AG04449 (cell line): Measurements from ENCODE around the gene CD48.

ENCODE experiments used
- CTCF ChIA-PET: fragments of 350-600 bp; formaldehyde crosslinking; extraction: SDS; loops from one replicate; lab custom pipeline; 2021; ENCODE audit warnings: antibody characterized with exemption; lab: Yijun Ruan, JAX
- POLR2A ChIA-PET: fragments of 400-600, 350-600 bp; formaldehyde crosslinking; extraction: SDS; loops from one replicate; lab custom pipeline; 2020; ENCODE audit warnings: antibody characterized with exemption, inconsistent platforms; lab: Yijun Ruan, JAX
- DNase-seq: peaks from one replicate; pipeline ENCODE4 v3.0.0-alpha.2; 2010; ENCODE audit warnings: low read depth, low spot score
- H3K4me3 ChIP-seq: 2 replicates; pipeline ENCODE4 v1.5.1; 2011; ENCODE audit warnings: low read depth, mild to moderate bottlenecking, control low read depth, low read length
- CTCF ChIP-seq: IDR thresholded peaks from one replicate; pipeline ENCODE4 v1.5.1; 2011; ENCODE audit warnings: mild to moderate bottlenecking, moderate library complexity, low read length, control low read depth, inconsistent platforms; ENCODE audit not compliant: insufficient read depth; ENCODE audit errors: missing control alignments

The CD48 gene

GRCh38 chr1:160675641-160676410 is 35.8 kb downstream of the CD48 start:
- POLR2A ChIA-PET, result no interaction called here
- CTCF ChIA-PET, result interaction anchor here (0.8 to 3.4 kb wide), 12 partner anchors 9 to 314 kb away, joined by 3 to 17 read pairs (median 3); partner anchors contain the start of genes ITLN2 and SLAMF1
- DNase-seq, result peak; percentile 21
- TF ChIP-seq CTCF, result peak; percentile 82
- H3K4me3 ChIP-seq, result no peak overlapping the region

DNA sequence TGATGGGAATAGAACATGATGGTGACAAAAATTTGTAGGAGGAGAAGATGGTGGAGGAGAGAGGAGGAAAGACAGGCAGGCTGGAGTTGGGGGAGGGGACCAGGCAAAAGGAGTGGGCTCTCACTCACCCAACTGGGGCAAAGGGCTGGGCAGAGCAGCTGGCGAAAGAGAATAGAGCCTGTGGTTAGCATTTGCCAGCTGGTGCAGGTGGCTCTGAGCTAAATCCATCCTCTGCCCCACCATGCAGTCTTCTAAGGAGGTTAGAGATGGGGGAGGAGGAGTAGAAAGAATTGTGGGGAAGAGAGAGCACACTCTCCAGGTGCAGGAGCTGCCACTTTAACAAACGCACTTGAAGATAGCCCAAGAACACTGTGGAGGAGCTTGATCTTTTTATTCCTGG is 37.2 kb downstream of the CD48 start:
- ChIA-PET CTCF (interaction anchor here (1.0 to 3.4 kb wide), 4 partner anchors 10 to 277 kb away, joined by 3 to 17 read pairs (median 4); no protein-coding TSS in a partner anchor), POLR2A (no interaction called here)
- DNase-seq, result no peak
- no peak overlapping the region for H3K4me3 ChIP-seq
- TF ChIP-seq CTCF, result no peak

- no peak for TF ChIP-seq CTCF
- no peak for DNase-seq
- H3K4me3 ChIP-seq, result no peak overlapping the region
- ChIA-PET POLR2A (no interaction called here), CTCF (interaction anchor here (1.5 to 3.4 kb wide), 2 partner anchors 11 to 279 kb away, joined by 5 to 17 read pairs; no protein-coding TSS in a partner anchor)
Observed at GRCh38 chr1:160672789-160673695, 38.6 kb downstream of the CD48 start.

DNA sequence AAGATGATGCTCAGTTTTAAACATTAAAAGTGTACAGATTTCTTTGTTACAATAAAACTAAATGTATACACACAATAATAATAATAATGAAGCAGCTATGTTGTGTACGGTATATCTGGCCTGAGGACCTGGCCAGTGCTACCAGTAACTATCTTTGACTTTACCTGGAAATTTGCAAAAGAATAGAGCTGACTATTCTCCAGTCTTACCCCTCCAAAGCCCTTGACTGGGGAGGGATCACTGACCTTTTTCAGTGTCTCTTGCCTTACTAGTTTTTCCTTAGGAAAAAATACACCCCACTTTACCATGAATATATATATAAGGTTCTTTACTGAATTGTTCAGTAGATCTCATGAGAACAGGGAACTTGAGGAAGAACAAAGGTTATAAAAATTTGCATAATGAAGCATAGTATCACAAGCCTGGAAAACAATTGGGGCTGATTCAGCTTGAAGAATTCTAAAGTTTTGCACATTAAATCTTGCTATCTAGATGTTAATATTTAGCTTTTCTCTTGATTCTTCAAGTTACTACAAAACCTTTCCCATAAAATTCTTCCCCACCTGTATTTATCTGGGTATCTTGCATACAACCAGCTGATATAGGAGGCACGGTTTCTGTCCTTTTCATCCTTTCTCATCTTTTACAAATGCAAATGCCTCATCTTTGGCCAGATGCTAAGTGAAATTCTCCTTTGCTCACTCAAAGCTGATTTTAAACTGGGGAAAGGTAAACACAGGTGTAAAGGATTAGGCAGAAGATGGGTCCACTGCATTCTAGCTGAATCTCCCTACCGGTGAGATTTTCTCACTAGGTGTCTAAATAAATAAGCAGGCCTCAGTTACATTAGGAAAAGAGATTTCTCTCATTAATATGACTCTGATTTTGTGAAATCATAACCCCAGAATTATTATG is 39.8 kb downstream of the CD48 start:
- no peak overlapping the region for H3K4me3 ChIP-seq
- CTCF ChIA-PET, result interaction anchor here (0.7 to 1.2 kb wide), 2 partner anchors 119 to 280 kb away, joined by 3 read pairs; no protein-coding TSS in a partner anchor
- POLR2A ChIA-PET, result no interaction called here
- no peak for DNase-seq
- TF ChIP-seq CTCF, result no peak

DNA sequence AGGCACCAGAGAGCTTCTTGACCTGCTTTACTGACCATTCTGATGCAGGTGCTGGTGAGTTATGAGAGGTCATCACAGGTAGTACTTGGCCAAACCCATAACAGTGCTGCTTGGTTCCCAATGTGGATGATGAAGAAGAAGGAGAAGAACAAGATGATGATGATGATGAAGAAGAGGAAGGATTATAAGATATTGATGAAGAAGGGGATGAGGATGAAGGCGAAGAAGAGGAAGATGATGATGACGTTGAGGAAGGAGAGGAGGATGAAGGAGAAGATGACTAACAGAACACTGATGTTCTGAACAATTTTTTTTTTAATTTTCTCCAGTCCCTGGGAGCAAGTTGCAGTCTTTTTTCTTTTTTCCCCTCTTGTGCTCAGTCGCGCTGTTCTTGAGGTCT is 40.9 kb downstream of the CD48 start:
- DNase-seq, result no peak
- H3K4me3 ChIP-seq, result no peak overlapping the region
- TF ChIP-seq CTCF, result no peak
- POLR2A ChIA-PET, result no interaction called here
- CTCF ChIA-PET, result no interaction called here
